ENCODE data around the gene LRP1. TPM values are rescaled to one million over a fixed set of nuclear protein-coding genes. Genes with fewer than 3 reads are reported as not detected.

The LRP1 gene
- total RNA-seq, 1 donor from 2014 or later, result 0.95 TPM

GRCh38 chr12:57262126-57262822 lies 134.0 kb downstream of the LRP1 start:
- Mint-ChIP-seq H3K27me3 (no peaks in the 10 kb centered on the region), H3K27ac (no peak overlapping the region), H3K9me3 (no peaks in the 10 kb centered on the region), H3K4me3 (no peak overlapping the region), H3K36me3 (ENCODE audit: low read depth) (peaks cover 80% of the 10 kb centered on the region), H3K4me1 (peaks cover 5% of the 10 kb centered on the region)
- DNase-seq, result no peak
- CTCF ChIA-PET, result interaction anchor here (0.9 to 8.1 kb wide), 6 partner anchors 19 to 197 kb away, joined by 3 to 67 read pairs (median 5); partner anchors contain the start of genes GLI1 and INHBE
- no peak for ATAC-seq (ENCODE audit: low read depth)
- intact Hi-C loops (cut with micrococcal nuclease), result no loop called here
- no peak for TF ChIP-seq CTCF (IDR thresholded peaks at IDR 0.05)
- POLR2A ChIA-PET, result no interaction called here

Other genes with a start within 250 kb of the LRP1 start
- gene SDR9C7, start 194.1 kb upstream of the LRP1 start, total RNA-seq, result not detected in 2 replicates
- 0.47 and 0.76 TPM in 2 replicates for gene RDH16, start 170.9 kb upstream of the LRP1 start, total RNA-seq
- 12.6 and 13.3 TPM in 2 replicates for gene ZBTB39, start 121.9 kb upstream of the LRP1 start, total RNA-seq
- not detected in 2 replicates for gene TAC3, start 112.0 kb upstream of the LRP1 start, total RNA-seq
- gene MYO1A, start 78.4 kb upstream of the LRP1 start, total RNA-seq, result 0.39 and 0.71 TPM in 2 replicates
- 23.0 and 27.6 TPM in 2 replicates for gene NEMP1, start 49.7 kb upstream of the LRP1 start, total RNA-seq
- 20.4 and 22.1 TPM in 2 replicates for gene NAB2, start 39.4 kb upstream of the LRP1 start, total RNA-seq
- 635 and 745 TPM in 2 replicates for gene STAT6, start 17.1 kb upstream of the LRP1 start, total RNA-seq
- not detected in 2 replicates for gene LRP1-AS, start 19.1 kb downstream of the LRP1 start, total RNA-seq
- 3.4 and 3.5 TPM in 2 replicates for gene NXPH4, start 88.3 kb downstream of the LRP1 start, total RNA-seq
- 268 and 270 TPM in 2 replicates for gene SHMT2, start 101.2 kb downstream of the LRP1 start, total RNA-seq
- 4.6 and 5.5 TPM in 2 replicates for gene STAC3, start 122.7 kb downstream of the LRP1 start, total RNA-seq